Heart left ventricle (tissue), 13 donors: ENCODE results near the gene STARD3.

Experiments
- POLR2A ChIP-seq, 2 donors: fragments of 450-650 bp; IDR thresholded peaks; one replicate each; pipeline ENCODE4 v1.6.1; 2017; ENCODE audit warnings: antibody characterized with exemption in 2 of 2, mild to moderate bottlenecking in 2 of 2, moderate library complexity in 2 of 2
- TF ChIP-seq, protein P1 (sequence below), 12 donors: fragments of 200-600 bp; sonication (generic) in 4 of 12; IDR thresholded peaks; one replicate each; pipeline versions ENCODE4 v1.5.0 to v1.8.0; 2018 to 2022; ENCODE audit warnings: antibody characterized with exemption in 12 of 12, mild to moderate bottlenecking in 5 of 12
- donor health status: ischemic (EF 13 %, LVEDD 7.1; RV severe dilation, severe dysfunction).
- donor health status: DM: no; HTN: yes; CAD: no.
- donor health status: DM: no; HTN: no; CAD: no.
- donor health status: ischemic (EF 25% LVEDD 6.9; RV normal size, moderate dysfunction).
- donor health status: ischemic (EF 25% LVEDD 5.7; RV mildly dilated, moderate dysfunction).
- donor health status: ischemic (EF 35%, LVEDD 5.7; RV mildly dilated, moderate dysfunction).
- donor health status: nonischemic (EF 11% LVEDD 7.7; RV severe dilation, severe dysfunction).
- donor health status: DM: yes; HTN: yes; CAD: no.
- donor health status: PGD.
- donor health status: ischemic (EF 29% LVEDD 5.4; RV normal size, mild dysfunction).
- donor health status: nonischemic (EF 23%, LVEDD 6.1; RV moderate dilation, normal function).

DNA sequence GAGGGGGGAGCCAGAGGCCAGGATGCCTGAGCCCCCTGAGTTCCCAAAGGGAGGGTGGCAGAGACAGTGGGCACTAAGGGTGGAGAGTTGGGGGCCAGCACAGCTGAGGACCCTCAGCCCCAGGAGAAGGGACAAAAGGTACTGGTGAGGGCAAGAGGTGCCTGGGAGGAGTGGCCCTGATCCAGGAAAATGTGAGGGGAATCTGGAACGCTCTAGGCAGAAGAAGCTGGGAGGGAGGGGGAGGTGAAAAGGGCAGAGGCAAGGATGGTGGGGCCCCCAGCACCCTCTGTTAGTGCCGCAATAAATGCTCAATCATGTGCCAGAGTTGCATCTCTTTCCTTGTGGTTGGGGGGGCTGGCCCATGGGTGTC lies 29.3 kb downstream of the STARD3 start:
- peak in 1 of 2 donors; percentile 45 for TF ChIP-seq POLR2A (IDR thresholded peaks at IDR 0.05)
- TF ChIP-seq, protein P1, sequence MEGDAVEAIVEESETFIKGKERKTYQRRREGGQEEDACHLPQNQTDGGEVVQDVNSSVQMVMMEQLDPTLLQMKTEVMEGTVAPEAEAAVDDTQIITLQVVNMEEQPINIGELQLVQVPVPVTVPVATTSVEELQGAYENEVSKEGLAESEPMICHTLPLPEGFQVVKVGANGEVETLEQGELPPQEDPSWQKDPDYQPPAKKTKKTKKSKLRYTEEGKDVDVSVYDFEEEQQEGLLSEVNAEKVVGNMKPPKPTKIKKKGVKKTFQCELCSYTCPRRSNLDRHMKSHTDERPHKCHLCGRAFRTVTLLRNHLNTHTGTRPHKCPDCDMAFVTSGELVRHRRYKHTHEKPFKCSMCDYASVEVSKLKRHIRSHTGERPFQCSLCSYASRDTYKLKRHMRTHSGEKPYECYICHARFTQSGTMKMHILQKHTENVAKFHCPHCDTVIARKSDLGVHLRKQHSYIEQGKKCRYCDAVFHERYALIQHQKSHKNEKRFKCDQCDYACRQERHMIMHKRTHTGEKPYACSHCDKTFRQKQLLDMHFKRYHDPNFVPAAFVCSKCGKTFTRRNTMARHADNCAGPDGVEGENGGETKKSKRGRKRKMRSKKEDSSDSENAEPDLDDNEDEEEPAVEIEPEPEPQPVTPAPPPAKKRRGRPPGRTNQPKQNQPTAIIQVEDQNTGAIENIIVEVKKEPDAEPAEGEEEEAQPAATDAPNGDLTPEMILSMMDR (IDR thresholded peaks at IDR 0.05) = no peak
